AG09309 (cell line): ENCODE data around the gene CYB5R3.

Experiments used
- DNase-seq: peaks from one replicate; pipeline ENCODE4 v3.0.0-alpha.2; 2010; ENCODE audit warnings: low read depth
- H3K4me3 ChIP-seq: 2 replicates; pipeline ENCODE4 v1.5.1; 2011; ENCODE audit warnings: mild to moderate bottlenecking, low read depth, low read length, moderate library complexity; ENCODE audit not compliant: control insufficient read depth
- TF ChIP-seq, protein P1 (sequence below): IDR thresholded peaks from 2 replicates; pipeline ENCODE4 v1.5.1; 2011; ENCODE audit warnings: mild to moderate bottlenecking, low read depth, low read length, inconsistent platforms; ENCODE audit not compliant: insufficient read depth, control insufficient read depth; ENCODE audit errors: missing control alignments

CYB5R3 gene

DNA sequence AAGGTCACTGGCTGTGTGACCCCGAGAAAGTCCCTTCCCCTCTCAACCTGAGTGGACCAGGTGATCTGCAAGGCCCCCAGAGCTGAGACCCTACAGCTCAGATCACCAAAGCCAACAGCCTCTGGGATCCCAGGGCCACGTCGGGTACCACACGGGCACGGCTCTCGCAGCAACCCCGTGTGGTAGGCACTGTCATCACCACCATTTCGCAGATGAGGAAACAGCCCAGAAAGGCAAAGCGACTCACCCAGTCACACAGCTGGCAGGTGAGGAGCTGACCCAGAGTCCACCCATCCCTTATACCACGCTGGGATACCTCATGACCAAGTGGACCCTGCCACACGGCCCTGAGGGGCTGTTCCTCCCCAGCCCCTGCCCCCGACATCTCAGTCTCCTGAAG, 11.6 kb downstream of the CYB5R3 start:
- TF ChIP-seq, protein P1, sequence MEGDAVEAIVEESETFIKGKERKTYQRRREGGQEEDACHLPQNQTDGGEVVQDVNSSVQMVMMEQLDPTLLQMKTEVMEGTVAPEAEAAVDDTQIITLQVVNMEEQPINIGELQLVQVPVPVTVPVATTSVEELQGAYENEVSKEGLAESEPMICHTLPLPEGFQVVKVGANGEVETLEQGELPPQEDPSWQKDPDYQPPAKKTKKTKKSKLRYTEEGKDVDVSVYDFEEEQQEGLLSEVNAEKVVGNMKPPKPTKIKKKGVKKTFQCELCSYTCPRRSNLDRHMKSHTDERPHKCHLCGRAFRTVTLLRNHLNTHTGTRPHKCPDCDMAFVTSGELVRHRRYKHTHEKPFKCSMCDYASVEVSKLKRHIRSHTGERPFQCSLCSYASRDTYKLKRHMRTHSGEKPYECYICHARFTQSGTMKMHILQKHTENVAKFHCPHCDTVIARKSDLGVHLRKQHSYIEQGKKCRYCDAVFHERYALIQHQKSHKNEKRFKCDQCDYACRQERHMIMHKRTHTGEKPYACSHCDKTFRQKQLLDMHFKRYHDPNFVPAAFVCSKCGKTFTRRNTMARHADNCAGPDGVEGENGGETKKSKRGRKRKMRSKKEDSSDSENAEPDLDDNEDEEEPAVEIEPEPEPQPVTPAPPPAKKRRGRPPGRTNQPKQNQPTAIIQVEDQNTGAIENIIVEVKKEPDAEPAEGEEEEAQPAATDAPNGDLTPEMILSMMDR: no peak
- no peak overlapping the region for H3K4me3 ChIP-seq
- DNase-seq: no peak

DNA sequence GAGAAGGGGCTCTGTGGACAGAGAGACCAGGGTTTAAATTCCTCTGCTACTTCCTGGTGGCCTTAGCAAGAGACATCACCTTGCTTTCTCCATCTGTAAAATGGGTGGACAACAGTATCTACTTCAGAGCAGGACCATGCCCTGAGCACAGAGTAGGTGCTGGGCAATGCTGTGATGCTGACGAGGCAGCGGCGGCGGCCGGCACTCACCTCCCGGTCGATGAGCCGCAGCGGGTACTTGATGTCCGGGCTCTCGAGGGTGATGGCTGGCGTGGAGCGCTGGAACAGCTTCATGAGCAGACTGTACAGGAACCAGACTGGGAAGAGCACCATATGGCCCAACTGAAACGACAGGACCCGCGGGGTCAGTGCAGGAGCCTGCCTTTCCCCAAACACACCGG, 12.7 kb downstream of the CYB5R3 start:
- no peak for DNase-seq
- H3K4me3 ChIP-seq: no peak overlapping the region
- TF ChIP-seq, protein P1: no peak

DNA sequence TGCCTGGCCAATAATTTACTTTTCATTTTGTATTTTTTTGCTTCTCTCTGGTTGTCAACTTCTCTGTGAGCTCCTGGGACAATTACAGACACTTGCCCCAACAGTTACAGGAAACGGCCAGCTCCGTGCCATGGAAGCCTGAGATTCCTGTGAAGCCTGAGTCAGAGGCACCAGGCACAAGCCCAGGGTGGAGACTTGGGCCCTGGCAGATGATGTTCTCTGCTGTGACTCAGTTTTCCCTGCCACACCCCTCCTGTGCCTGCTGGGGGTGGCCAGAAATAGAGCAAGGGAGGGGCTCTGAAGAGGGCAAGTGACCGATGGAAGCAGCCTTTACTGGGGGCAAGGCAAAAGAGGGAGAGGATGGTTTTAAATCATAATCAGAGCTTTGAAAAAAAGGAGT, 13.7 kb downstream of the CYB5R3 start:
- TF ChIP-seq, protein P1: no peak
- H3K4me3 ChIP-seq: no peak overlapping the region
- DNase-seq: peak; percentile 75

DNA sequence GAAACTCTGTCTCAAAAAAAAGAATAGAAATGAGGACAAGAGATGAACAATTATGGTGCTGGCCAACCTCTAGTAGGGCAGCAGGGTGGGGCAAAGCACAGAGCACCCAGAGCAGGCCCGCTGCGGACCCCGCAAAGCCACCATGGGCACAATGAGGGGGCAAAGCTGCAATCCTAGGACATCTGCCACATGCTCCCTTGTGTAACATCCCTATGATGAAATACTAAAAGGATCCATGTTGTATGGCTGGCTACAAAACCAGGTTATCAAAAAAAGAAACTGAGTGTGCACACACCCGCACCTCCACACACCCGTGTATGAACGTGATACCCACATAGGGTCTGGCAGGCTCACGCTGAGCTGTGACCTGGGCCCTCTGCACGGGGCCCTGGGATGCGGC, 16.2 kb downstream of the CYB5R3 start:
- H3K4me3 ChIP-seq: no peak overlapping the region
- DNase-seq: no peak
- TF ChIP-seq, protein P1: no peak

DNA sequence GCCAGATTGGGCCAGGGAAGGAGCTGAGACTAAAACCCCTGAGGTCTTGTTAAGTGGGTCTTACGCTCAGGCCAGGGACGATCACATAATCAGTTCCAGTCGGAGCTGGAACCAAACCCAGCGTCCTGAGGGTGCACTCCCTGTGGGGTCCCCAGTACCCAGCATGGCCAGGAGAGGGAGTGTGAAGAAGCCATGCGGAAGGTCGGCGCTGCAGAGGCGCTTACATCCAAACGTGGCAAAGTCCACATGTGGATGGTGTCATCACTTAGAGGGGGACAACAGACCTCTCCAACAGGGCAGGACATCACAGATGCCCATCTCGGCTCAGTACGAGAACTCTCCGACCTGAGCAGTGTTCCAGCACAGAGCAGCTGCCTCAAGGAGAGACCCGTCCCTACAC, 17.1 kb downstream of the CYB5R3 start:
- no peak for DNase-seq
- TF ChIP-seq, protein P1: peak; percentile 39
- H3K4me3 ChIP-seq: no peak overlapping the region

DNA sequence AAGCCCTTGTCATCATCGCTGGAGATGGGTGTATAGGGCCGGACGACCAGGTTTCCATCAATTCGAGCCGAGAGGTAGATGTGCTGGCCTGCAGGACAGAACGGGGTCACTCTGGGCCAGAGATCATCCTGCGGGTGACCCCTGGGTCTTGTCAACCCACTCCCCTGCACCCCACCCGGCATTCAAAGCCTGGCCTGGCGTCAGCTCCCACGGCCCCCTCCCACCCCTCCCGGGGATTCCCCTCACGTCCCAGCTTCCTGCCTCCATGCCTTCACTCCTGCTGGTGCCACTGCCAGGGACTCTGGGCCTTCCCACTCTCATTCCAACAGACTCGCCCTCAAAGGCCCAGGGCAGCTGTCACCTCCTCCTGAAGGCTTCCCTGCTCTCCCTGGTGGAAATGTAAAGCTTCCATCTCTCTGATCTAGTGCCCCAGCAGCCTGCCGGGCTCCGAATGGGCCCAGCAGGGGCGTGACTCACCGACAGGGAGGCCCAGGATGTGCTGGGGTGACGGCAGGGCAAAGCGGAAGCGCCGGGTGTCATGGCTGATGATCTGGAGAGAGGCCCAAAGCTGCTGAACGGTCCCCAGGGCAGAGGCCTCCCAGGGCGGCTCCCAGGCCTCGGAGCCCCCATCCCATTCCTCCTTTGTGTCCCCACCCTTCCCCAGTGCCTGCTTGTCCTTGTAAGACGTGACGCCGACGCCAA, 18.1 kb downstream of the CYB5R3 start:
- no peak for DNase-seq
- TF ChIP-seq, protein P1: no peak
- no peak overlapping the region for H3K4me3 ChIP-seq

DNA sequence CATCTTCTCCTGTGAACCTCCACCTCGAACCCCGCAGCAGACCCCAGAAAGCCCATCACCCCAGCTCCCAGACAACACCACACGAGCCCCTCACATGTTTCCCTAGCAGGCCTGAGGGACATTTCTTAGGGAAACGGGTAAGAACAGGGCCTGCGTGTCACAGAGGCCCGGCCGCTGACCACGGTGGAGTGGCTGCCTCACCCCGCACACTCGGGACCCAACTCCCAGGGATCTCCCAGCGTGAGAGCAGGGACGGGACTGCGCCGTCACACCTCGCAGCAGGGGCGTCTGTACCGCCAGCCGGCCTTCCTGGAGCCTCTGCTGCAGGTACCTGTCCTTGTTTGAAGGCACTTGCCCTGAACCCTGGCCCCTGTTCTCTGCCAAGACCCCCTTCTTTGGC, 19.0 kb downstream of the CYB5R3 start:
- H3K4me3 ChIP-seq: no peak overlapping the region
- TF ChIP-seq, protein P1: no peak
- DNase-seq: no peak
